Neural cell (in vitro differentiated cells): Measurements from ENCODE around the gene ANKRD33. TPM values are rescaled to one million over a fixed set of nuclear protein-coding genes. Genes with fewer than 3 reads are reported as not detected.

Source experiments
- H2AFZ ChIP-seq: fragments of 200-600, 300-800 bp; sonication (generic), shearing (Covaris generic); 2 replicates; pipeline ENCODE4 v1.6.0; 2014; ENCODE audit warnings: low read depth, mild to moderate bottlenecking, antibody characterized with exemption, low read length, moderate library complexity
- H3F3A ChIP-seq: fragments of 200-600 bp; shearing (Covaris generic); 2 replicates; pipeline ENCODE4 v1.6.1; 2016; ENCODE audit warnings: mild to moderate bottlenecking, moderate library complexity, mixed read lengths, antibody characterized with exemption, low read length; ENCODE audit not compliant: insufficient read depth, poor library complexity, severe bottlenecking
- H3K27ac ChIP-seq: fragments of 200-600, 300-800 bp; sonication (generic), shearing (Covaris generic); 2 replicates; pipeline ENCODE4 v1.5.1; 2014; ENCODE audit warnings: mild to moderate bottlenecking, low read length, moderate library complexity
- H3K27me3 ChIP-seq: fragments of 300-800, 200-600 bp; sonication (generic), shearing (Covaris generic); 2 replicates; pipeline ENCODE4 v1.6.0; 2014; ENCODE audit warnings: mild to moderate bottlenecking, low read depth, low read length, moderate library complexity; ENCODE audit not compliant: insufficient read depth
- H3K36me3 ChIP-seq: fragments of 300-800, 200-600 bp; sonication (generic), shearing (Covaris generic); 2 replicates; pipeline ENCODE4 v1.5.1; 2014; ENCODE audit warnings: mild to moderate bottlenecking, antibody characterized with exemption, low read length, moderate library complexity; ENCODE audit not compliant: insufficient read depth
- H3K4me2 ChIP-seq: fragments of 300-800, 200-600 bp; sonication (generic), shearing (Covaris generic); 2 replicates; pipeline ENCODE4 v1.6.0; 2014; ENCODE audit warnings: mild to moderate bottlenecking, low read length
- H3K4me3 ChIP-seq: fragments of 300-800, 200-600 bp; sonication (generic), shearing (Covaris generic); 2 replicates; pipeline ENCODE4 v1.5.1; 2014; ENCODE audit warnings: mild to moderate bottlenecking, low read length, moderate library complexity
- H3K79me2 ChIP-seq: fragments of 200-600 bp; shearing (Covaris generic); replicated peaks from 2 replicates; pipeline ENCODE4 v1.6.0; 2014; ENCODE audit warnings: mild to moderate bottlenecking, low read length, moderate library complexity; ENCODE audit not compliant: insufficient read depth
- H3K9ac ChIP-seq: fragments of 300-800, 200-600 bp; sonication (generic), shearing (Covaris generic); 2 replicates; pipeline ENCODE4 v1.6.1; 2016; ENCODE audit warnings: mild to moderate bottlenecking, low read length, mixed read lengths
- H3K9me2 ChIP-seq: fragments of 200-600 bp; shearing (Covaris generic); 2 replicates; pipeline ENCODE4 v1.6.1; 2016; ENCODE audit warnings: mild to moderate bottlenecking, low read length, mixed read lengths; ENCODE audit not compliant: insufficient read depth
- H3K9me3 ChIP-seq: fragments of 200-600, 300-800 bp; sonication (generic), shearing (Covaris generic); 2 replicates; pipeline ENCODE4 v1.6.1; 2016; ENCODE audit warnings: mild to moderate bottlenecking, mixed run types, low read length, moderate library complexity, mixed read lengths
- H4K20me1 ChIP-seq: fragments of 200-600 bp; shearing (Covaris generic); 2 replicates; pipeline ENCODE4 v1.6.1; 2016; ENCODE audit warnings: mild to moderate bottlenecking, mixed run types; ENCODE audit not compliant: insufficient read depth
- EP300 ChIP-seq: fragments of 450-650 bp; conservative IDR thresholded peaks from 2 replicates; pipeline ENCODE4 v1.6.1; 2014; ENCODE audit warnings: antibody characterized with exemption, mild to moderate bottlenecking, moderate library complexity; ENCODE audit not compliant: poor library complexity, severe bottlenecking
- EZH2 ChIP-seq: fragments of 200-600, 300-800 bp; shearing (Covaris generic), sonication (generic); IDR thresholded peaks from 2 replicates; pipeline ENCODE4 v1.6.1; 2014; ENCODE audit warnings: antibody characterized with exemption, low read length, borderline replicate concordance, mild to moderate bottlenecking; ENCODE audit not compliant: insufficient read depth, poor library complexity, severe bottlenecking
- MXI1 ChIP-seq: fragments of 450-650 bp; conservative IDR thresholded peaks from 2 replicates; pipeline ENCODE4 v1.6.1; 2014; ENCODE audit warnings: antibody characterized with exemption, mild to moderate bottlenecking; ENCODE audit not compliant: poor library complexity, severe bottlenecking
- POLR2AphosphoS5 ChIP-seq: IDR thresholded peaks from 2 replicates; pipeline ENCODE4 v1.6.1; 2012
- RAD21 ChIP-seq: fragments of 450-650 bp; conservative IDR thresholded peaks from 2 replicates; pipeline ENCODE4 v1.6.1; 2014; ENCODE audit warnings: antibody characterized with exemption, mild to moderate bottlenecking, moderate library complexity
- SMC3 ChIP-seq: fragments of 450-650 bp; conservative IDR thresholded peaks from 2 replicates; pipeline ENCODE4 v1.6.1; 2014; ENCODE audit warnings: antibody characterized with exemption, mild to moderate bottlenecking, moderate library complexity; ENCODE audit not compliant: poor library complexity
- TAF1 ChIP-seq: IDR thresholded peaks from 2 replicates; pipeline ENCODE4 v1.6.1; 2012; ENCODE audit warnings: low read depth
- polyA plus RNA-seq: library from polyadenylated mRNA; depleted of rRNA; stranded (reverse); fragments of >200 nt; gene quantifications from 2 replicates; pipeline ENCODE4 v1.2.3, GENCODE V29; 2014
- TF ChIP-seq, protein P1 (sequence below): IDR thresholded peaks from 2 replicates; pipeline ENCODE4 v1.6.1; 2012; ENCODE audit warnings: borderline replicate concordance
- TF ChIP-seq, protein P2 (sequence below): fragments of 450-650 bp; IDR thresholded peaks from 2 replicates; pipeline ENCODE4 v1.5.1; 2014; ENCODE audit warnings: antibody characterized with exemption, mild to moderate bottlenecking, moderate library complexity; ENCODE audit not compliant: poor library complexity, severe bottlenecking

The ANKRD33 gene
- polyA plus RNA-seq, 1 donor from 2014 or later = not detected

DNA sequence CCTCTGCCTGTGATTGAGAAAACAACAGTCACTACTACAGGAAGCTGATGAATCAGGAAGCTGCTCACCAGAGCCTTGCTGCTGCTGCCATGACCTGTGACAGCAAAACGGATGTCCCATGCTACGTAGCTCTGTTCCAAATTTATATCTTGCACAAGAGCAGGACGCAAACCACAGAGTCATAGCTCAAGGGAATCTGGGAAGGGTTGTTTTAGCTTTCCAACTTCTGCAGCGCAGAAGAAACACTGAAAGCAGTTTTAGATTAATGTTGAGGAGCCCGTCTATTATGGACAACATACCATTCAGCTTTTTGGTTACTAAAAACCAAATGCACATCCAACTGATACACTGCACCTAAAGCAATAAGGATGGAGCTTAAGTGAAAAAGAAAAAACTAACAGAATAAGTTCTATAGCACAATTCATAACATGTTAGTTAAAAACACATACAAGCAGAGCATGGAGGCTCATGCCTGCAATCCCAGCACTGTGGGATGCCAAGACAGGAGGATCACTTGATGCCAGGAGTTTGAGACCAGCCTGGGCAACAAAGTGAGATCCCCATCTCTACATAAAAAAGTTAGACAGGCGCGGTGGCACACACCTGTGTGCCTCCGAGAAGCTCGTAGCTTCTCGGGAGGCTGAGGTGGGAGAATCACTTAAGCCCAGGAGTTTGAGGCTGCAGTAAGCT lies 1.7 kb upstream of the ANKRD33 start:
- Histone ChIP-seq H3K79me2 (no peaks in the 10 kb centered on the region), H2AFZ (no peak overlapping the region), H3K9me3 (no peaks in the 10 kb centered on the region), H4K20me1 (no peaks in the 10 kb centered on the region), H3K36me3 (no peaks in the 10 kb centered on the region), H3K27me3 (no peaks in the 10 kb centered on the region), H3K4me2 (no peak overlapping the region), H3F3A (no peaks in the 10 kb centered on the region), H3K27ac (no peak overlapping the region), H3K9ac (no peak overlapping the region), H3K4me3 (no peak overlapping the region), H3K9me2 (no peaks in the 10 kb centered on the region)
- TF ChIP-seq EP300 = no peak
- no peak for TF ChIP-seq TAF1
- TF ChIP-seq RAD21 = no peak
- TF ChIP-seq EZH2 = no peak
- TF ChIP-seq, protein P1, sequence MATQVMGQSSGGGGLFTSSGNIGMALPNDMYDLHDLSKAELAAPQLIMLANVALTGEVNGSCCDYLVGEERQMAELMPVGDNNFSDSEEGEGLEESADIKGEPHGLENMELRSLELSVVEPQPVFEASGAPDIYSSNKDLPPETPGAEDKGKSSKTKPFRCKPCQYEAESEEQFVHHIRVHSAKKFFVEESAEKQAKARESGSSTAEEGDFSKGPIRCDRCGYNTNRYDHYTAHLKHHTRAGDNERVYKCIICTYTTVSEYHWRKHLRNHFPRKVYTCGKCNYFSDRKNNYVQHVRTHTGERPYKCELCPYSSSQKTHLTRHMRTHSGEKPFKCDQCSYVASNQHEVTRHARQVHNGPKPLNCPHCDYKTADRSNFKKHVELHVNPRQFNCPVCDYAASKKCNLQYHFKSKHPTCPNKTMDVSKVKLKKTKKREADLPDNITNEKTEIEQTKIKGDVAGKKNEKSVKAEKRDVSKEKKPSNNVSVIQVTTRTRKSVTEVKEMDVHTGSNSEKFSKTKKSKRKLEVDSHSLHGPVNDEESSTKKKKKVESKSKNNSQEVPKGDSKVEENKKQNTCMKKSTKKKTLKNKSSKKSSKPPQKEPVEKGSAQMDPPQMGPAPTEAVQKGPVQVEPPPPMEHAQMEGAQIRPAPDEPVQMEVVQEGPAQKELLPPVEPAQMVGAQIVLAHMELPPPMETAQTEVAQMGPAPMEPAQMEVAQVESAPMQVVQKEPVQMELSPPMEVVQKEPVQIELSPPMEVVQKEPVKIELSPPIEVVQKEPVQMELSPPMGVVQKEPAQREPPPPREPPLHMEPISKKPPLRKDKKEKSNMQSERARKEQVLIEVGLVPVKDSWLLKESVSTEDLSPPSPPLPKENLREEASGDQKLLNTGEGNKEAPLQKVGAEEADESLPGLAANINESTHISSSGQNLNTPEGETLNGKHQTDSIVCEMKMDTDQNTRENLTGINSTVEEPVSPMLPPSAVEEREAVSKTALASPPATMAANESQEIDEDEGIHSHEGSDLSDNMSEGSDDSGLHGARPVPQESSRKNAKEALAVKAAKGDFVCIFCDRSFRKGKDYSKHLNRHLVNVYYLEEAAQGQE = no peak
- TF ChIP-seq SMC3 = no peak
- TF ChIP-seq POLR2AphosphoS5 = no peak
- TF ChIP-seq MXI1 = no peak
- TF ChIP-seq, protein P2, sequence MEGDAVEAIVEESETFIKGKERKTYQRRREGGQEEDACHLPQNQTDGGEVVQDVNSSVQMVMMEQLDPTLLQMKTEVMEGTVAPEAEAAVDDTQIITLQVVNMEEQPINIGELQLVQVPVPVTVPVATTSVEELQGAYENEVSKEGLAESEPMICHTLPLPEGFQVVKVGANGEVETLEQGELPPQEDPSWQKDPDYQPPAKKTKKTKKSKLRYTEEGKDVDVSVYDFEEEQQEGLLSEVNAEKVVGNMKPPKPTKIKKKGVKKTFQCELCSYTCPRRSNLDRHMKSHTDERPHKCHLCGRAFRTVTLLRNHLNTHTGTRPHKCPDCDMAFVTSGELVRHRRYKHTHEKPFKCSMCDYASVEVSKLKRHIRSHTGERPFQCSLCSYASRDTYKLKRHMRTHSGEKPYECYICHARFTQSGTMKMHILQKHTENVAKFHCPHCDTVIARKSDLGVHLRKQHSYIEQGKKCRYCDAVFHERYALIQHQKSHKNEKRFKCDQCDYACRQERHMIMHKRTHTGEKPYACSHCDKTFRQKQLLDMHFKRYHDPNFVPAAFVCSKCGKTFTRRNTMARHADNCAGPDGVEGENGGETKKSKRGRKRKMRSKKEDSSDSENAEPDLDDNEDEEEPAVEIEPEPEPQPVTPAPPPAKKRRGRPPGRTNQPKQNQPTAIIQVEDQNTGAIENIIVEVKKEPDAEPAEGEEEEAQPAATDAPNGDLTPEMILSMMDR = no peak

DNA sequence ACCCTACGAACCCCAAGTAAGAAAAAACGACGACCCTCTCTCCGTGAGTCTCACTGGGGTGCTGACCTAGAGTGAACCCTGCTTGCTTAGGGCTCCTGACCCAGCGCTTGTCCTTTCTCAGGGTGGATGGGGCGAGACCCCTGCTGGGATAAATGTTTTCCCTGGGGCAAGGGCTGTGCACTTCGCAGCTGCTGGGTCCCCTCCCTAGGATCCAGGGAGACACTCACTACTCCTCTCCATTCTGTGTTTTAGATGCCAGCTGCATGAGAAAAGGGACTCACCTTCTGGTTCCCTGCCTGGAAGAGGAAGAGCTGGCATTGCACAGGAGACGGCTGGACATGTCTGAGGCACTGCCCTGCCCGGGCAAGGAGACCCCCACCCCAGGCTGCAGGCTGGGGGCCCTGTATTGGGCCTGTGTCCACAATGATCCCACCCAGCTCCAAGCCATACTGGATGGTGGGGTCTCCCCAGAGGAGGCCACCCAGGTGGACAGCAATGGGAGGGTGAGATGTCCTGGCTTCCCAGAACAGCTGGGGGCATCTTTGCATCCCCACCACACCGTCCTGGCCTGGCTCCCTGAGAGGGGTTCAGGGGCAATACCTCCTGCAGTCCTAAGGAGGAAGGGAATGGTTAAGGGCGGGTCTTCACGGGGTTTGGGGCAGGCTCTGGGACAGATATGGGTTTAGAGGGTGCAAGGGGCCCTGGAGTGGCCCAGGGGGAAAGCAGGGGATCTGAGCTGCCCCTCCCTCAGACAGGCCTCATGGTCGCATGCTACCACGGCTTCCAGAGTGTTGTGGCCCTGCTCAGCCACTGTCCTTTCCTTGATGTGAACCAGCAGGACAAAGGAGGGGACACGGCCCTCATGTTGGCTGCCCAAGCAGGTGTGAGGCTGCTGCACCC lies 663 bp downstream of the ANKRD33 start:
- no peaks in the 10 kb centered on the region for H3F3A ChIP-seq
- no peaks in the 10 kb centered on the region for H4K20me1 ChIP-seq
- H3K9me3 ChIP-seq = no peaks in the 10 kb centered on the region
- TF ChIP-seq, protein P1 = no peak
- no peak overlapping the region for H3K9ac ChIP-seq
- H3K27ac ChIP-seq = no peak overlapping the region
- H3K4me3 ChIP-seq = no peak overlapping the region
- no peak overlapping the region for H2AFZ ChIP-seq
- H3K79me2 ChIP-seq = no peaks in the 10 kb centered on the region
- H3K9me2 ChIP-seq = no peaks in the 10 kb centered on the region
- no peaks in the 10 kb centered on the region for H3K36me3 ChIP-seq
- H3K27me3 ChIP-seq = no peaks in the 10 kb centered on the region
- H3K4me2 ChIP-seq = no peak overlapping the region
